ENCODE data around the gene TOMM40. TPM values are rescaled to one million over a fixed set of nuclear protein-coding genes. Genes with fewer than 3 reads are reported as not detected.
A peak's percentile ranks its signal among the peaks of the same experiment; 100 is the strongest.

Gene TOMM40
- total and polyA plus RNA-seq, 9 of the 15 experiments (the other 6 are each of a cell fraction or from before 2014, with no cell fraction given) = 0.89 to 290 (median 160) TPM

GRCh38 chr19:44845612-44846454, 45.2 kb upstream of the TOMM40 start, which contains the start of gene NECTIN2 (continued):
- peak; percentile 62; the same call in 1 of the 2 replicates for TF ChIP-seq E2F4 (CRISPR knock-in tag; IDR thresholded peaks at IDR 0.05; ENCODE audit: low read depth)
- no peak for TF ChIP-seq SETDB1 (IDR thresholded peaks at IDR 0.05; ENCODE audit: low read length)
- TF ChIP-seq ZNF24 (IDR thresholded peaks at IDR 0.05) = 0 out of 2 replicates have a peak, but pooled peaks have one; percentile 8
- TF ChIP-seq NR2C1 (IDR thresholded peaks at IDR 0.05) = 0 out of 2 replicates have a peak, but pooled peaks have one; percentile 31
- no peak for TF ChIP-seq NR2C1 (tag; IDR thresholded peaks at IDR 0.05)
- no peak for TF ChIP-seq ELF2 (CRISPR knock-in tag; IDR thresholded peaks at IDR 0.05)
- TF ChIP-seq TAF1 (IDR thresholded peaks at IDR 0.05; ENCODE audit: control insufficient read depth, extremely low read depth, insufficient read depth, low read length, severe bottlenecking) = peak; percentile 38
- 0 out of 2 replicates have a peak, but pooled peaks have one; percentile 68 for TF ChIP-seq SMARCA5 (IDR thresholded peaks at IDR 0.05)
- TF ChIP-seq, protein P1, sequence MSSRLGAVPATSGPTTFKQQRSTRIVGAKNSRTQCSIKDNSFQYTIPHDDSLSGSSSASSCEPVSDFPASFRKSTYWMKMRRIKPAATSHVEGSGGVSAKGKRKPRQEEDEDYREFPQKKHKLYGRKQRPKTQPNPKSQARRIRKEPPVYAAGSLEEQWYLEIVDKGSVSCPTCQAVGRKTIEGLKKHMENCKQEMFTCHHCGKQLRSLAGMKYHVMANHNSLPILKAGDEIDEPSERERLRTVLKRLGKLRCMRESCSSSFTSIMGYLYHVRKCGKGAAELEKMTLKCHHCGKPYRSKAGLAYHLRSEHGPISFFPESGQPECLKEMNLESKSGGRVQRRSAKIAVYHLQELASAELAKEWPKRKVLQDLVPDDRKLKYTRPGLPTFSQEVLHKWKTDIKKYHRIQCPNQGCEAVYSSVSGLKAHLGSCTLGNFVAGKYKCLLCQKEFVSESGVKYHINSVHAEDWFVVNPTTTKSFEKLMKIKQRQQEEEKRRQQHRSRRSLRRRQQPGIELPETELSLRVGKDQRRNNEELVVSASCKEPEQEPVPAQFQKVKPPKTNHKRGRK (tag; IDR thresholded peaks at IDR 0.05) = no peak
- TF ChIP-seq, protein P2, sequence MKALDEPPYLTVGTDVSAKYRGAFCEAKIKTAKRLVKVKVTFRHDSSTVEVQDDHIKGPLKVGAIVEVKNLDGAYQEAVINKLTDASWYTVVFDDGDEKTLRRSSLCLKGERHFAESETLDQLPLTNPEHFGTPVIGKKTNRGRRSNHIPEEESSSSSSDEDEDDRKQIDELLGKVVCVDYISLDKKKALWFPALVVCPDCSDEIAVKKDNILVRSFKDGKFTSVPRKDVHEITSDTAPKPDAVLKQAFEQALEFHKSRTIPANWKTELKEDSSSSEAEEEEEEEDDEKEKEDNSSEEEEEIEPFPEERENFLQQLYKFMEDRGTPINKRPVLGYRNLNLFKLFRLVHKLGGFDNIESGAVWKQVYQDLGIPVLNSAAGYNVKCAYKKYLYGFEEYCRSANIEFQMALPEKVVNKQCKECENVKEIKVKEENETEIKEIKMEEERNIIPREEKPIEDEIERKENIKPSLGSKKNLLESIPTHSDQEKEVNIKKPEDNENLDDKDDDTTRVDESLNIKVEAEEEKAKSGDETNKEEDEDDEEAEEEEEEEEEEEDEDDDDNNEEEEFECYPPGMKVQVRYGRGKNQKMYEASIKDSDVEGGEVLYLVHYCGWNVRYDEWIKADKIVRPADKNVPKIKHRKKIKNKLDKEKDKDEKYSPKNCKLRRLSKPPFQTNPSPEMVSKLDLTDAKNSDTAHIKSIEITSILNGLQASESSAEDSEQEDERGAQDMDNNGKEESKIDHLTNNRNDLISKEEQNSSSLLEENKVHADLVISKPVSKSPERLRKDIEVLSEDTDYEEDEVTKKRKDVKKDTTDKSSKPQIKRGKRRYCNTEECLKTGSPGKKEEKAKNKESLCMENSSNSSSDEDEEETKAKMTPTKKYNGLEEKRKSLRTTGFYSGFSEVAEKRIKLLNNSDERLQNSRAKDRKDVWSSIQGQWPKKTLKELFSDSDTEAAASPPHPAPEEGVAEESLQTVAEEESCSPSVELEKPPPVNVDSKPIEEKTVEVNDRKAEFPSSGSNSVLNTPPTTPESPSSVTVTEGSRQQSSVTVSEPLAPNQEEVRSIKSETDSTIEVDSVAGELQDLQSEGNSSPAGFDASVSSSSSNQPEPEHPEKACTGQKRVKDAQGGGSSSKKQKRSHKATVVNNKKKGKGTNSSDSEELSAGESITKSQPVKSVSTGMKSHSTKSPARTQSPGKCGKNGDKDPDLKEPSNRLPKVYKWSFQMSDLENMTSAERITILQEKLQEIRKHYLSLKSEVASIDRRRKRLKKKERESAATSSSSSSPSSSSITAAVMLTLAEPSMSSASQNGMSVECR (CRISPR knock-in tag; IDR thresholded peaks at IDR 0.05) = peak; percentile 63
- TF ChIP-seq SIN3B (IDR thresholded peaks at IDR 0.05; ENCODE audit: low read depth) = peak; percentile 50; the same call in 1 of the 2 replicates
- TF ChIP-seq CHD4 (IDR thresholded peaks at IDR 0.05; ENCODE audit: insufficient read depth, insufficient replicate concordance, low read depth, low read length, poor library complexity, severe bottlenecking) = no peak
- peak; percentile 75 for TF ChIP-seq USF1 (CRISPR knock-in tag; IDR thresholded peaks at IDR 0.05)
- TF ChIP-seq EWSR1 (IDR thresholded peaks at IDR 0.05; ENCODE audit: borderline replicate concordance, low read depth, partially characterized antibody) = no peak
- TF ChIP-seq DIDO1 (tag; IDR thresholded peaks at IDR 0.05; ENCODE audit: low read depth) = no peak
- TF ChIP-seq ZNF175 (CRISPR knock-in tag; IDR thresholded peaks at IDR 0.05; ENCODE audit: low read depth) = no peak
- TF ChIP-seq HDAC1 (IDR thresholded peaks at IDR 0.05) = peak in 1 of 2 experiments; percentile 85; a peak in 2 of 4 replicates
- TF ChIP-seq BCOR (IDR thresholded peaks at IDR 0.05) = peak; percentile 52; the same call in 1 of the 2 replicates
- TF ChIP-seq, protein P3, sequence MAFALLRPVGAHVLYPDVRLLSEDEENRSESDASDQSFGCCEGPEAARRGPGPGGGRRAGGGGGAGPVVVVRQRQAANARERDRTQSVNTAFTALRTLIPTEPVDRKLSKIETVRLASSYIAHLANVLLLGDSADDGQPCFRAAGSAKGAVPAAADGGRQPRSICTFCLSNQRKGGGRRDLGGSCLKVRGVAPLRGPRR (CRISPR knock-in tag; IDR thresholded peaks at IDR 0.05) = 0 out of 2 replicates have a peak, but pooled peaks have one; percentile 43

Data from K562 (cell line).